HCT116 (cell line): Measurements from ENCODE around the gene PDE6G. TPM values are rescaled to one million over a fixed set of nuclear protein-coding genes. Genes with fewer than 3 reads are reported as not detected.
"Not testable (repeated sequence)": the region's sequence is repeated elsewhere in the genome, so short reads cannot be mapped to it uniquely, and the experiment has no call there.

Source experiments
- ATAC-seq: fragments of 200-7000 bp; cut with Tn5 transposase; 2 replicates; pipeline ENCODE4 v1.9.1; 2020; ENCODE audit warnings: mild to moderate bottlenecking, moderate library complexity
- BruUV-seq: library from RNA; stranded (reverse); fragments of 400-500 nt; replicated peaks from 2 replicates; lab custom pipeline; 2021; lab: Mats Ljungman, UMichigan
- CTCF ChIA-PET: fragments of 300-600 bp; sonication (Branson Sonifier 250); formaldehyde crosslinking; loops from one replicate; lab custom pipeline; 2021; ENCODE audit warnings: antibody characterized with exemption; lab: Charles Lee
- POLR2A ChIA-PET: fragments of 300-600, 350-600 bp; sonication (Branson Sonifier 250); formaldehyde crosslinking; loops from one replicate; lab custom pipeline; 2021; ENCODE audit warnings: antibody characterized with exemption; lab: Charles Lee
- RAD21 ChIA-PET, 2 experiments: fragments of 300-600 bp; sonication (Branson Sonifier 250); formaldehyde crosslinking; loops; one replicate each; lab custom pipeline; 2023; ENCODE audit warnings: low total read pairs in 2 of 2; ENCODE audit not compliant: uncharacterized antibody in 2 of 2, unreplicated experiment in 2 of 2, low non-redundant PET in 1 of 2; lab: Charles Lee
- DNase-seq: peaks from one replicate; pipeline ENCODE4 v3.0.0-alpha.2; 2010; ENCODE audit warnings: low read depth, low spot score
- H2AFZ ChIP-seq: fragments of 200-600 bp; shearing (Covaris generic), sonication (generic); 2 replicates; pipeline ENCODE4 v1.6.1; 2017; ENCODE audit warnings: low read depth, mixed run types, mixed read lengths, antibody characterized with exemption, low read length; ENCODE audit not compliant: poor library complexity, severe bottlenecking
- H3K27ac ChIP-seq: 2 replicates; pipeline ENCODE4 v1.5.1; 2012; ENCODE audit warnings: low read depth, low read length
- H3K27me3 ChIP-seq: fragments of 200-600 bp; sonication (generic); 2 replicates; pipeline ENCODE4 v1.6.1; 2016; ENCODE audit warnings: mixed run types, low read length, mixed read lengths; ENCODE audit not compliant: insufficient read depth
- H3K36me3 ChIP-seq, 2 experiments: fragments of 200-500 bp in 1 of 2; fragments of 200-600 bp in 1 of 2; sonication (Bioruptor generic) in 1 of 2; sonication (generic) in 1 of 2; 2 replicates each; pipeline versions ENCODE4 v1.5.1 to v1.6.1; 2014 to 2016; ENCODE audit warnings: low read length in 2 of 2, inconsistent platforms in 1 of 2, mixed read lengths in 1 of 2, mixed run types in 1 of 2; ENCODE audit not compliant: insufficient read depth in 2 of 2, control insufficient read depth in 1 of 2
- H3K4me1 ChIP-seq, 2 experiments: fragments of 200-600 bp in 1 of 2; sonication (generic) in 1 of 2; 2 replicates each; pipeline versions ENCODE4 v1.5.1 to v1.6.1; 2012 to 2017; ENCODE audit warnings: low read length in 2 of 2, inconsistent platforms in 1 of 2, mild to moderate bottlenecking in 1 of 2, mixed read lengths in 1 of 2, mixed run types in 1 of 2, moderate library complexity in 1 of 2; ENCODE audit not compliant: insufficient read depth in 2 of 2, control insufficient read depth in 1 of 2
- H3K4me2 ChIP-seq: fragments of 200-600 bp; sonication (generic); 2 replicates; pipeline ENCODE4 v1.6.1; 2017; ENCODE audit warnings: mixed run types, low read length, mixed read lengths
- H3K4me3 ChIP-seq, 2 experiments: fragments of 200-600 bp in 1 of 2; sonication (generic) in 1 of 2; replicated peaks in 1 of 2; 2 replicates each; pipeline ENCODE4 v1.5.1; 2011 to 2016; ENCODE audit warnings: low read length in 2 of 2, control low read depth in 1 of 2, low read depth in 1 of 2, mild to moderate bottlenecking in 1 of 2, mixed read lengths in 1 of 2, mixed run types in 1 of 2
- H3K79me2 ChIP-seq: fragments of 200-600 bp; sonication (generic); 2 replicates; pipeline ENCODE4 v1.6.1; 2017; ENCODE audit warnings: mild to moderate bottlenecking, mixed run types, low read length, moderate library complexity, mixed read lengths; ENCODE audit not compliant: insufficient read depth
- H3K9ac ChIP-seq: fragments of 200-600 bp; sonication (generic); 2 replicates; pipeline ENCODE4 v1.6.1; 2016; ENCODE audit warnings: low read length, mixed read lengths
- H3K9me2 ChIP-seq: fragments of 200-600 bp; sonication (generic), shearing (Covaris generic); 2 replicates; pipeline ENCODE4 v1.6.1; 2017; ENCODE audit warnings: mixed run types, mild to moderate bottlenecking, moderate library complexity; ENCODE audit not compliant: insufficient read depth
- H3K9me3 ChIP-seq, 2 experiments: fragments of 200-500 bp in 1 of 2; fragments of 200-600 bp in 1 of 2; sonication (Bioruptor generic) in 1 of 2; sonication (generic) in 1 of 2; 2 replicates each; pipeline ENCODE4 v1.6.1; 2014 to 2017; ENCODE audit warnings: low read length in 2 of 2, mixed read lengths in 2 of 2, inconsistent platforms in 1 of 2, low read depth in 1 of 2, mild to moderate bottlenecking in 1 of 2, mixed run types in 1 of 2, moderate library complexity in 1 of 2; ENCODE audit not compliant: control insufficient read depth in 1 of 2, insufficient read depth in 1 of 2
- H4K20me1 ChIP-seq: fragments of 200-600 bp; sonication (generic), shearing (Covaris generic); 2 replicates; pipeline ENCODE4 v1.6.1; 2017; ENCODE audit warnings: mixed run types, mild to moderate bottlenecking, moderate library complexity; ENCODE audit not compliant: insufficient read depth
- SRF ChIP-seq: IDR thresholded peaks from 2 replicates; pipeline ENCODE4 v1.6.1; 2012; ENCODE audit warnings: low read depth
- YY1 ChIP-seq: IDR thresholded peaks from 2 replicates; pipeline ENCODE4 v1.6.1; 2011; ENCODE audit warnings: low read length, low read depth, moderate library complexity, mild to moderate bottlenecking; ENCODE audit not compliant: insufficient replicate concordance; ENCODE audit errors: extremely low read depth
- intact Hi-C: fragments of 100-400 bp; cut with micrococcal nuclease; formaldehyde crosslinking; loops from 2 replicates; pipeline ENCODE4 v1.10.0; 2022
- total RNA-seq: library from RNA; stranded (reverse); gene quantifications from one replicate; pipeline ENCODE4 v1.2.1, GENCODE V29; 2021; ENCODE audit not compliant: unreplicated experiment
- TF ChIP-seq, protein P1 (sequence below), 3 experiments: fragments of 200-600 bp in 1 of 3; sonication (generic) in 1 of 3; IDR thresholded peaks in 2 of 3; conservative IDR thresholded peaks in 1 of 3; 2 replicates each; pipeline ENCODE4 v1.5.1; 2012 to 2017; ENCODE audit warnings: low read depth in 2 of 3, low read length in 2 of 3, antibody characterized with exemption in 1 of 3, borderline replicate concordance in 1 of 3, control low read depth in 1 of 3, mild to moderate bottlenecking in 1 of 3, mixed read lengths in 1 of 3, mixed run types in 1 of 3, moderate library complexity in 1 of 3; ENCODE audit not compliant: insufficient read depth in 1 of 3

PDE6G gene
- total RNA-seq, 1 experiment from 2014 or later: not detected

DNA sequence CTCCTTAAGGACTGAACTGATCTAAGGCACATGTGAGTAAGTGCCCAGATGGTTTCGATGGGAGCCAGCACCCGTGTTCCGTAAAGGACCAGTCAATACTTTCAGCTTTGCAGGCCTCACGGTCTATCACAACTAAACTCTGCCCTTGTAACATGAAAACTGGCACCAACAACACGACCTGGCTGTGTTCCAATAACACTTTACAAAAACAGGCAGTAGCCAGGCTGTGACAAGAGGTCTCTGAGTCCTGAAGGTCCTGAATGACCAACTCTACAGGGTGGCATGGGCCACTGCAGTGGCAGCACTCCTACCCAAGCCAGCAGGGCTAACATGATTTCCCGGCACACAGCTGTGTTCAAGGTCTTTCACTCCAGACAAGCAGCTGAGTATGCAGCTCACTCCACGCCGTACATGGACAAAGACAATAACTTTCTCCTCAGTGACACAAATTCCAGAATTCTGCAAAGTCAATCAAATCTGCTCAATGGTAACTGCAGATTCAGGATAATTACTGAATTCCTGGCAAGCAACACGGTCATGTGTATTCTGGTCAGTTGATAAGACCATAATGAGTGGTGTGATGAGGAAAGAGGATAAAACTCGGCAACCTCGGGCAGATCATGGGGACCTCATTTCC lies 34.7 kb downstream of the PDE6G start:
- ChIA-PET RAD21 (no interaction called here), POLR2A (no interaction called here), CTCF (no interaction called here)
- no peak for ATAC-seq
- H3K4me3 ChIP-seq: no peak overlapping the region
- H3K4me1 ChIP-seq: no peaks in the 10 kb centered on the region
- H4K20me1 ChIP-seq: peaks cover 14% of the 10 kb centered on the region; the same call in 1 of the 2 replicates
- H2AFZ ChIP-seq: no peak overlapping the region
- no peaks in the 10 kb centered on the region for H3K9me2 ChIP-seq
- H3K27me3 ChIP-seq: no peaks in the 10 kb centered on the region
- no peak overlapping the region for H3K4me2 ChIP-seq
- peaks cover 80% of the 10 kb centered on the region for H3K79me2 ChIP-seq
- H3K9ac ChIP-seq: no peak overlapping the region
- H3K9me3 ChIP-seq: no peaks in the 10 kb centered on the region
- no peak for DNase-seq
- TSS peak; percentile 19 for BruUV-seq
- H3K36me3 ChIP-seq: peaks cover 67 to 73% of the 10 kb centered on the region in 2 experiments
- intact Hi-C loops: no loop called here
- H3K27ac ChIP-seq: no peak overlapping the region
- TF ChIP-seq, protein P1, sequence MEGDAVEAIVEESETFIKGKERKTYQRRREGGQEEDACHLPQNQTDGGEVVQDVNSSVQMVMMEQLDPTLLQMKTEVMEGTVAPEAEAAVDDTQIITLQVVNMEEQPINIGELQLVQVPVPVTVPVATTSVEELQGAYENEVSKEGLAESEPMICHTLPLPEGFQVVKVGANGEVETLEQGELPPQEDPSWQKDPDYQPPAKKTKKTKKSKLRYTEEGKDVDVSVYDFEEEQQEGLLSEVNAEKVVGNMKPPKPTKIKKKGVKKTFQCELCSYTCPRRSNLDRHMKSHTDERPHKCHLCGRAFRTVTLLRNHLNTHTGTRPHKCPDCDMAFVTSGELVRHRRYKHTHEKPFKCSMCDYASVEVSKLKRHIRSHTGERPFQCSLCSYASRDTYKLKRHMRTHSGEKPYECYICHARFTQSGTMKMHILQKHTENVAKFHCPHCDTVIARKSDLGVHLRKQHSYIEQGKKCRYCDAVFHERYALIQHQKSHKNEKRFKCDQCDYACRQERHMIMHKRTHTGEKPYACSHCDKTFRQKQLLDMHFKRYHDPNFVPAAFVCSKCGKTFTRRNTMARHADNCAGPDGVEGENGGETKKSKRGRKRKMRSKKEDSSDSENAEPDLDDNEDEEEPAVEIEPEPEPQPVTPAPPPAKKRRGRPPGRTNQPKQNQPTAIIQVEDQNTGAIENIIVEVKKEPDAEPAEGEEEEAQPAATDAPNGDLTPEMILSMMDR (IDR thresholded peaks at IDR 0.05 in 2 of 3, conservative IDR thresholded peaks at IDR 0.05 in 1 of 3; ENCODE audit: borderline replicate concordance in 1 of 3, insufficient read depth in 1 of 3, low read depth in 2 of 3, low read length in 2 of 3): no peak
- TF ChIP-seq YY1: no peak
- TF ChIP-seq SRF: no peak

DNA sequence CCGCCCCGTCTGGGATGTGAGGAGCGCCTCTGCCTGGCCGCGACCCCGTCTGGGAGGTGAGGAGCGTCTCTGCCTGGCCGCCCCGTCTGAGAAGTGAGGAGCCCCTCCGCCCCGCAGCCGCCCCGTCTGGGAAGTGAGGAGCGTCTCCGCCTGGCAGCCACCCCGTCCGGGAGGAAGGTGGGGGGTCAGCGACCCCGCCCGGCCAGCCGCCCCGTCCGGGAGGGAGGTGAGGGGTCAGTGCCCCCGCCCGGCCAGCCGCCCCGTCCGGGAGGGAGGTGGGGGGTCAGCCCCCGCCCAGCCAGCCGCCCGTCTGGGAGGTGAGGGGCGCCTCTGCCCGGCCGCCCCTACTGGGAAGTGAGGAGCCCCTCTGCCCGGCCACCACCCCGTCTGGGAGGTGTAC lies 38.0 kb downstream of the PDE6G start:
- H2AFZ ChIP-seq, BruUV-seq, H3K27me3 ChIP-seq, ATAC-seq, H3K4me1 ChIP-seq, intact Hi-C loops, H3K4me2 ChIP-seq, DNase-seq, H3K27ac ChIP-seq, RAD21 ChIA-PET, POLR2A ChIA-PET, H3K9me3 ChIP-seq, CTCF ChIA-PET, H3K9me2 ChIP-seq, H3K4me3 ChIP-seq, H3K9ac ChIP-seq: not testable (repeated sequence)
- Histone ChIP-seq H3K36me3 (peaks cover 55 to 68% of the 10 kb centered on the region in 2 experiments), H4K20me1 (peaks cover 14% of the 10 kb centered on the region; the same call in 1 of the 2 replicates), H3K79me2 (peaks cover 85% of the 10 kb centered on the region)
